GM12892 (cell line): Measurements from ENCODE around the gene HOXA7.

Experiments used
- POLR2A ChIP-seq: IDR thresholded peaks from 2 replicates; pipeline ENCODE4 v1.6.1; 2011; ENCODE audit warnings: low read depth, low read length, control low read depth
- POLR2AphosphoS5 ChIP-seq: IDR thresholded peaks from 2 replicates; pipeline ENCODE4 v1.6.1; 2011; ENCODE audit warnings: low read depth, low read length, control low read depth
- TAF1 ChIP-seq: IDR thresholded peaks from 2 replicates; pipeline ENCODE4 v1.6.1; 2011; ENCODE audit warnings: low read depth, mild to moderate bottlenecking, control low read depth, low read length, borderline replicate concordance

DNA sequence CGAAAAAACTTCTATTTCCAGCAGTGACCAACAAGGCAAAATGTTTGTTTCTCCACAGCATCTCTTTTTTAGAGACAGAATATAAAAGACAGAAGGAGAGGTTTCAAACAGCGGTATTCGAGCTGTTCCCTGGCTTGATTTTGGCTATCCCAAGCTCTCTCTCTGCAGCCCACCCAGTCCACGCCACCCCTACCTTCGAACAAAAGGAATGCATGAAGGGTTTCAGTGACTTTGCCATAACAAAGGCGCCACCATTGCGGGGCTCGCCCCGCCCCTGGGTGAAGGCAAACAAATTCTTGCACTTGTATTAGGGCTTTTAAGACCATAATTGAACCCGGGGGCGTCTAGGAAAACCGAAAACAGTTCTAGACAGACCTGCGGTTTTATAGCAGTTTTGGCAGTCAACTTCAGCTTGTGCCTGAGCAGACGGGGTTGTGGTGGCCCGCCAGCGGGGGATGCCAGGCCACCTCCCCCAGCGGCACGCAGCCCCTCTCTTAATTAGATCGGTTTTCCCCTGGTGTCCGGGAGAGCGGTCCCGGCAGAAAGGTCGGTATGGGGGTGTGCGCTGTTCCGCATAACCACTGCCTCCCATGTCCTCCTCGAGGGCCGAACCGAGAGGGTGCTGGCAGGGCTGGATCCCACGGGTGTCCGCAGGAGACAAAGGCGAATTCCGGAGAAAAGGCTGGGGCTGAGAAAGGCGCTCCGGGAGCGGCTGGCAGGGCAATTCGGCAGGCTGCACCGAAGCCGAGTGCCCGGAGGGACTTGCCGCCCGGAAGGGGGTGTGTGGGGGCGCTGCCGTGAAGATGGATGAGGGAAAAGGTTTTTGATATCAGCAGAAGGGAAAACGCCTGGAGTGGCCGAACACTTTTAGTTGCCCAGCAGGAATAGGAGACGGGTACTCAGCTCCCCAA is 31.3 kb upstream of the HOXA7 start:
- no peak for TF ChIP-seq POLR2A
- no peak for TF ChIP-seq POLR2AphosphoS5
- no peak for TF ChIP-seq TAF1
